Esophagus muscularis mucosa (tissue), 4 donors: ENCODE data around the gene CDK5R1.

Experiments used
- CTCF ChIP-seq, 3 experiments: fragments of 200-600 bp in 2 of 3; fragments of 450-650 bp in 1 of 3; sonication (generic) in 2 of 3; IDR thresholded peaks; one replicate each; pipeline ENCODE4 v1.5.1; 2017 to 2019; ENCODE audit warnings: antibody characterized with exemption in 3 of 3, mild to moderate bottlenecking in 2 of 3, moderate library complexity in 1 of 3
- EP300 ChIP-seq: sonication (generic); formaldehyde crosslinking; IDR thresholded peaks from one replicate; pipeline ENCODE4 v1.6.1; 2017; ENCODE audit warnings: antibody characterized with exemption
- POLR2A ChIP-seq: fragments of 450-650 bp; IDR thresholded peaks from one replicate; pipeline ENCODE4 v1.6.1; 2017; ENCODE audit warnings: antibody characterized with exemption, moderate library complexity, mild to moderate bottlenecking, low read depth
- POLR2AphosphoS5 ChIP-seq, 2 donors: sonication (generic); formaldehyde crosslinking; IDR thresholded peaks; one replicate each; pipeline ENCODE4 v1.6.1; 2017; ENCODE audit warnings: antibody characterized with exemption in 2 of 2

- TF ChIP-seq CTCF (IDR thresholded peaks at IDR 0.05) (no peak), POLR2A (no peak), POLR2AphosphoS5 (IDR thresholded peaks at IDR 0.05) (no peak), EP300 (no peak)
Observed at GRCh38 chr17:32464374-32464773, 22.4 kb upstream of the CDK5R1 start.
